Measurements from ENCODE around the gene UAP1.

UAP1 gene

GRCh38 chr1:162530988-162531319, 30.6 kb upstream of the UAP1 start:
- H3K4me1 ChIP-seq (ENCODE audit: control insufficient read depth, low read length): peaks cover 15% of the 10 kb centered on the region
- H3K9me3 ChIP-seq (ENCODE audit: control insufficient read depth, insufficient read depth, low read length): no peaks in the 10 kb centered on the region
- H3K4me2 ChIP-seq (ENCODE audit: low read length): peak overlapping the region; percentile 44

GRCh38 chr1:162535501-162535900, 26.0 kb upstream of the UAP1 start:
- H3F3A ChIP-seq (ENCODE audit: control insufficient read depth, insufficient read depth): peaks cover 2% of the 10 kb centered on the region; the same call in 1 of the 2 replicates
- no peak for TF ChIP-seq CTCF (IDR thresholded peaks at IDR 0.05; ENCODE audit: low read depth, low read length, poor library complexity, severe bottlenecking)
- no peak for TF ChIP-seq EZH2phosphoT487 (IDR thresholded peaks at IDR 0.05; ENCODE audit: borderline replicate concordance, low read length)
- H3K36me3 ChIP-seq (ENCODE audit: control insufficient read depth, low read length): peaks cover 4% of the 10 kb centered on the region; the same call in 1 of the 2 replicates
- no peaks in the 10 kb centered on the region for H4K20me1 ChIP-seq (ENCODE audit: control insufficient read depth, insufficient read depth, low read depth, low read length)
- no peak overlapping the region for H3K4me2 ChIP-seq (ENCODE audit: low read length)
- no peaks in the 10 kb centered on the region for H3K27me3 ChIP-seq (ENCODE audit: control insufficient read depth, low read length)
- H3K9me2 ChIP-seq (replicated peaks; ENCODE audit: control insufficient read depth, low read length): no peaks in the 10 kb centered on the region
- H3K79me2 ChIP-seq (ENCODE audit: control insufficient read depth, low read length): no peaks in the 10 kb centered on the region
- H3K4me1 ChIP-seq (ENCODE audit: control insufficient read depth, low read length): peaks cover 6% of the 10 kb centered on the region
- H3K4me3 ChIP-seq (ENCODE audit: low read length): no peak overlapping the region
- no peak overlapping the region for H3K27ac ChIP-seq (ENCODE audit: low read depth, low read length)
- H3K9me3 ChIP-seq (ENCODE audit: control insufficient read depth, insufficient read depth, low read length): no peaks in the 10 kb centered on the region

More at GRCh38 chr1:162530988-162531319, 30.6 kb upstream of the UAP1 start:
- Histone ChIP-seq H3K4me3 (ENCODE audit: low read length) (no peak overlapping the region), H3K9me2 (replicated peaks; ENCODE audit: control insufficient read depth, low read length) (no peaks in the 10 kb centered on the region), H3F3A (ENCODE audit: control insufficient read depth, insufficient read depth) (peaks cover 11% of the 10 kb centered on the region), H3K27me3 (ENCODE audit: control insufficient read depth, low read length) (no peaks in the 10 kb centered on the region), H4K20me1 (ENCODE audit: control insufficient read depth, insufficient read depth, low read depth, low read length) (no peaks in the 10 kb centered on the region), H3K27ac (ENCODE audit: low read depth, low read length) (peak overlapping the region; percentile 10; the same call in 1 of the 2 replicates), H3K36me3 (ENCODE audit: control insufficient read depth, low read length) (peaks cover 25% of the 10 kb centered on the region), H3K79me2 (ENCODE audit: control insufficient read depth, low read length) (no peaks in the 10 kb centered on the region)
- no peak for TF ChIP-seq EZH2phosphoT487 (IDR thresholded peaks at IDR 0.05; ENCODE audit: borderline replicate concordance, low read length)
- no peak for TF ChIP-seq CTCF (IDR thresholded peaks at IDR 0.05; ENCODE audit: low read depth, low read length, poor library complexity, severe bottlenecking)

DNA sequence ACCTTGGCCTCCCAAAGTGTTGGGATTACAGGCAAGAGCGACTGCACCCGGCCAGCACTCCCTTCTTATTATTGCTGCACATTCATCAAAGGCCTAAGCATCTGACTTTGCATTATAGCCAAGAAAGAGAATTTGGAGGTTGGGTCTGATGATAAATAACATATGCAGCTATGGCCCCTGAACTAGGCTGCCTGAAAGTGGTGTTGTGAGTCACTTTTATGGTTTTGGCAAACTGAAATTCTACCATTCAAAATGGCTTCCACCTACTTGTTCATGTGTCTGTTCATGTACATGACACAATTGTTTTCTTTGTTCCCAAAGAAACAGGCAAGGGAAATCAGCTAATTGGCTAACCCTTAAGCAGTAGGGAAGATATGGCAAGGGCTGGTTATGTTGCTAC, 25.0 kb upstream of the UAP1 start:
- Histone ChIP-seq H3K27ac (ENCODE audit: low read depth, low read length) (no peak overlapping the region), H3K36me3 (ENCODE audit: control insufficient read depth, low read length) (no peaks in the 10 kb centered on the region), H3K79me2 (ENCODE audit: control insufficient read depth, low read length) (no peaks in the 10 kb centered on the region), H3K9me2 (replicated peaks; ENCODE audit: control insufficient read depth, low read length) (no peaks in the 10 kb centered on the region), H3K4me3 (ENCODE audit: low read length) (no peak overlapping the region), H3F3A (ENCODE audit: control insufficient read depth, insufficient read depth) (no peaks in the 10 kb centered on the region), H3K9me3 (ENCODE audit: control insufficient read depth, insufficient read depth, low read length) (no peaks in the 10 kb centered on the region), H3K4me1 (ENCODE audit: control insufficient read depth, low read length) (no peaks in the 10 kb centered on the region), H3K4me2 (ENCODE audit: low read length) (no peak overlapping the region), H3K27me3 (ENCODE audit: control insufficient read depth, low read length) (no peaks in the 10 kb centered on the region), H4K20me1 (ENCODE audit: control insufficient read depth, insufficient read depth, low read depth, low read length) (no peaks in the 10 kb centered on the region)
- TF ChIP-seq CTCF (IDR thresholded peaks at IDR 0.05; ENCODE audit: low read depth, low read length, poor library complexity, severe bottlenecking) (no peak), EZH2phosphoT487 (IDR thresholded peaks at IDR 0.05; ENCODE audit: borderline replicate concordance, low read length) (no peak)

DNA sequence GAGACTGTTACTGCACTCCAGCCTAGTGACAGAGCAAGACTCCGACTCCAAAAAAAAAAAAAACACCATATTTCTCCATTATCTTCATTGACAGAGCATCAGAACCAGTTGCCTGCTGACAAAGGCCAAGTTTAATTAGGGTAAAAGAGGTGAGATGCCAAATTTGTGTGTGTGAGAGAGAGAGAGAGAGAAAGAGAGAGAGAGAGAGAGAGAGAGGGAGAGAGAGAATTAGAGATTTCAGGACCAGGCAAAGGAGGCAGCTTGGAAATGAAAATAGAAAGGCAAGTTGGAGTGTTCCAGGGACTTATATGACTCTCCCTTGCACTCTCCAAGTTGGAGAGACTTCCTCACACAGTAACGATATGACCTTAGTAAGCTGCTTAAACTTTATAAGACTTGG, 24.3 kb upstream of the UAP1 start:
- no peaks in the 10 kb centered on the region for H3K27me3 ChIP-seq (ENCODE audit: control insufficient read depth, low read length)
- no peaks in the 10 kb centered on the region for H3K4me1 ChIP-seq (ENCODE audit: control insufficient read depth, low read length)
- TF ChIP-seq EZH2phosphoT487 (IDR thresholded peaks at IDR 0.05; ENCODE audit: borderline replicate concordance, low read length): no peak
- TF ChIP-seq CTCF (IDR thresholded peaks at IDR 0.05; ENCODE audit: low read depth, low read length, poor library complexity, severe bottlenecking): no peak
- H3F3A ChIP-seq (ENCODE audit: control insufficient read depth, insufficient read depth): no peaks in the 10 kb centered on the region
- no peak overlapping the region for H3K4me2 ChIP-seq (ENCODE audit: low read length)
- no peak overlapping the region for H3K27ac ChIP-seq (ENCODE audit: low read depth, low read length)
- no peaks in the 10 kb centered on the region for H4K20me1 ChIP-seq (ENCODE audit: control insufficient read depth, insufficient read depth, low read depth, low read length)
- H3K9me3 ChIP-seq (ENCODE audit: control insufficient read depth, insufficient read depth, low read length): no peaks in the 10 kb centered on the region
- H3K79me2 ChIP-seq (ENCODE audit: control insufficient read depth, low read length): no peaks in the 10 kb centered on the region
- no peaks in the 10 kb centered on the region for H3K36me3 ChIP-seq (ENCODE audit: control insufficient read depth, low read length)
- H3K9me2 ChIP-seq (replicated peaks; ENCODE audit: control insufficient read depth, low read length): no peaks in the 10 kb centered on the region
- H3K4me3 ChIP-seq (ENCODE audit: low read length): no peak overlapping the region
